B cell (primary cell): ENCODE data around the gene HRC. TPM values are rescaled to one million over a fixed set of nuclear protein-coding genes. Genes with fewer than 3 reads are reported as not detected.
A peak's percentile ranks its signal among the peaks of the same experiment; 100 is the strongest.

Experiments
- ATAC-seq: fragments of 200-7000 bp; cut with Tn5 transposase; one replicate; pipeline ENCODE4 v1.10.0; 2021; ENCODE audit warnings: low read depth, mild to moderate bottlenecking, moderate number of reproducible peaks, moderate library complexity
- CTCF ChIA-PET: fragments of 350-600 bp; sonication (Branson Sonifier 250); formaldehyde crosslinking; loops from one replicate; lab custom pipeline; 2021; ENCODE audit warnings: antibody characterized with exemption, inconsistent platforms; lab: Charles Lee
- POLR2A ChIA-PET: fragments of 350-600 bp; sonication (Branson Sonifier 250); formaldehyde crosslinking; loops from one replicate; lab custom pipeline; 2021; ENCODE audit warnings: antibody characterized with exemption; lab: Charles Lee
- DNase-seq: peaks from one replicate; pipeline ENCODE4 v3.0.0; 2013
- H2AFZ ChIP-seq: 2 replicates; pipeline ENCODE4 v1.6.1; 2012; ENCODE audit warnings: mild to moderate bottlenecking, low read depth, low read length; ENCODE audit not compliant: insufficient read depth, poor library complexity, severe bottlenecking
- H3K27ac ChIP-seq, 2 donors: 1 replicate in 1 of 2; 2 replicates in 1 of 2; pipeline ENCODE4 v1.5.1; 2012 to 2013; ENCODE audit warnings: low read length in 2 of 2, mild to moderate bottlenecking in 2 of 2, moderate library complexity in 1 of 2
- H3K27me3 ChIP-seq, 4 experiments: fragments of 200-600 bp in 1 of 4; sonication (generic) in 1 of 4; replicated peaks in 1 of 4; 1 replicate in 2 of 4; 2 replicates in 2 of 4; pipeline versions ENCODE4 v1.6.1 to v1.7.0; 2013 to 2016; ENCODE audit warnings: low read length in 3 of 4, mild to moderate bottlenecking in 2 of 4, mixed read lengths in 1 of 4, moderate library complexity in 1 of 4; ENCODE audit not compliant: insufficient read depth in 4 of 4, control insufficient read depth in 3 of 4; ENCODE audit errors: control extremely low read depth in 1 of 4
- H3K36me3 ChIP-seq, 2 experiments: replicated peaks in 1 of 2; 1 replicate in 1 of 2; 2 replicates in 1 of 2; pipeline versions ENCODE4 v1.6.1 to v1.7.1; 2013; ENCODE audit warnings: low read length in 1 of 2; ENCODE audit not compliant: insufficient read depth in 2 of 2, control insufficient read depth in 1 of 2; ENCODE audit errors: control extremely low read depth in 1 of 2, extremely low read depth in 1 of 2
- H3K4me1 ChIP-seq, 2 donors: fragments of 200-600 bp in 1 of 2; sonication (generic) in 1 of 2; 1 replicate in 1 of 2; 2 replicates in 1 of 2; pipeline versions ENCODE4 v1.5.1 to v1.6.1; 2013 to 2017; ENCODE audit warnings: low read length in 2 of 2; ENCODE audit not compliant: control insufficient read depth in 2 of 2, insufficient read depth in 2 of 2
- H3K4me2 ChIP-seq: replicated peaks from 2 replicates; pipeline ENCODE3; 2012; ENCODE audit warnings: mild to moderate bottlenecking, low read depth, low read length; ENCODE audit not compliant: poor library complexity, severe bottlenecking
- H3K4me3 ChIP-seq, 5 experiments: fragments of 200-600 bp in 1 of 5; sonication (generic) in 1 of 5; 1 replicate in 3 of 5; 2 replicates in 2 of 5; pipeline versions ENCODE4 v1.5.1 to v1.7.0; 2011 to 2016; ENCODE audit warnings: low read length in 4 of 5, mild to moderate bottlenecking in 4 of 5, low read depth in 2 of 5, control low read depth in 1 of 5, moderate library complexity in 1 of 5; ENCODE audit not compliant: insufficient read depth in 1 of 5; ENCODE audit errors: control extremely low read depth in 1 of 5, extremely low read depth in 1 of 5
- H3K79me2 ChIP-seq: fragments of 200-600 bp; sonication (generic); one replicate; pipeline ENCODE4 v1.6.0; 2016; ENCODE audit warnings: low read length; ENCODE audit not compliant: control insufficient read depth, insufficient read depth
- H3K9ac ChIP-seq: fragments of 200-600 bp; sonication (generic); 2 replicates; pipeline ENCODE4 v1.6.1; 2017; ENCODE audit warnings: mild to moderate bottlenecking, low read length, moderate library complexity
- H3K9me3 ChIP-seq, 3 donors: one replicate each; pipeline versions ENCODE4 v1.6.1 to v1.7.1; 2013; ENCODE audit warnings: low read length in 2 of 3; ENCODE audit not compliant: control insufficient read depth in 2 of 3, insufficient read depth in 1 of 3; ENCODE audit errors: control extremely low read depth in 1 of 3
- H4K20me1 ChIP-seq: 2 replicates; pipeline ENCODE4 v1.6.0; 2012; ENCODE audit warnings: mild to moderate bottlenecking, low read length; ENCODE audit not compliant: insufficient read depth, control insufficient read depth, poor library complexity, severe bottlenecking
- H3K27ac Mint-ChIP-seq: one replicate; pipeline ENCODE4 v1.8.0; 2021; ENCODE audit warnings: mixed read lengths
- H3K27me3 Mint-ChIP-seq: one replicate; pipeline ENCODE4 v1.8.0; 2021; ENCODE audit warnings: mixed read lengths
- H3K4me1 Mint-ChIP-seq: one replicate; pipeline ENCODE4 v1.8.0; 2021; ENCODE audit warnings: mixed read lengths
- H3K4me3 Mint-ChIP-seq: one replicate; pipeline ENCODE4 v1.8.0; 2021; ENCODE audit warnings: mixed read lengths
- H3K9me3 Mint-ChIP-seq: one replicate; pipeline ENCODE4 v1.8.0; 2022; ENCODE audit warnings: mixed read lengths; ENCODE audit not compliant: insufficient read depth
- CTCF ChIP-seq: fragments of 200-600 bp; IDR thresholded peaks from one replicate; pipeline ENCODE4 v1.8.0; 2022; ENCODE audit warnings: antibody characterized with exemption, mild to moderate bottlenecking
- EZH2 ChIP-seq: IDR thresholded peaks from 2 replicates; pipeline ENCODE4 v1.6.1; 2012; ENCODE audit warnings: borderline replicate concordance, low read depth, mild to moderate bottlenecking, moderate library complexity, low read length; ENCODE audit not compliant: insufficient read depth, poor library complexity, severe bottlenecking
- WGBS: methylation state at CpG from one replicate; pipeline ENCODE4 v1.1.5; 2013; ENCODE audit warnings: missing lambda C conversion rate; ENCODE audit not compliant: insufficient coverage; 5-methylcytosine and 5-hydroxymethylcytosine counted together
- intact Hi-C: fragments of 100-400 bp; cut with micrococcal nuclease; formaldehyde crosslinking; loops from one replicate; pipeline ENCODE4 v1.10.0; 2022
- polyA plus RNA-seq: library from polyadenylated mRNA; depleted of rRNA; stranded (reverse); fragments of >200 nt; gene quantifications from 2 replicates; pipeline ENCODE4 v1.2.3, GENCODE V29; 2012
- total RNA-seq, 2 donors: library from RNA; stranded (reverse); fragments of 120-200 nt in 1 of 2; gene quantifications; 1 replicate in 1 of 2; 2 replicates in 1 of 2; pipeline versions ENCODE4 v1.2.3 to v1.2.4, GENCODE V29; 2013 to 2022

The HRC gene
- total and polyA plus RNA-seq, 2 donors (not counting 1 experiment from before 2014, with no cell fraction given): not detected

DNA sequence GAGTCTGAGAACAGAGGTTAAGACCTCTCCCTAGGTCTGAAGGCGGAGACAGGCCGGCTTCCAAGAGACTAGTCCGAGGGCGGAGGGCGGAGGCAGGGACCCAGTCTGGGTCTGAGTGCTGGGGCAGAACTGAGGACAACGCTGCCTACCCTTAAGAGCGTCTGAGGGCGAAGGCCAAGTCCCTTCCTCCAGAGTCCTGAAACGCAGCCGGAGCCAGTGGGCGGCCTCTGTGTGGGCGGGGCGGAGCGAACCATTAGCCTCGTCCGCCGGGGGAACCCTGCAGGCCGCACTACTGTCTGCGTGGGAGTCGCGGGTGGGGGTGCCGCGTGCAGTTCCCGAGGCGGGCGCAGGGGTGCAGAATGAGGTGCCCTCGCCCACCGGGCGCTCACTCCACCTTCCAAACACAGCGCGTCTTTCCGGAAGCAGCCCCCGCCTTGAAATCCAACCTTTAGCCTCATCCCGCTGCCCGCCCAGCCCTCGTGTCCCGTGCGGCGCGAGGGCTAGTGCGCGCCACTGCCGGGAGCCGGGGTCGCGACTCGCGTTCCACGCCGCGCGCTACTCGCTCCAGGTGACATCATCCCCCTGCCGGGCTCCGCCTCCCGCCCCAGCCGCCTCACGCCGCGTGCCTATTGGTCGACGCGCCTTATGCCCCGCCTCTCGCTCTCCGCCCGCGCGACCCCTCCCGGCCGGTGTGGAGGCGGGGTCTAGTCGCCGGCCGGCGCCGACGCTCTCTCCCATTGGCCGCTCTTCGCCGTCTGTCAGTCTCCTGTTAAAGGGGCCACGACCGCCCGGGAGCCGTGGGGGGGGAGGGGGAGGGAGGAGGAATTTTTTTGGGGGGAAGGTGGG is 36.4 kb downstream of the HRC start, which contains the start of gene C19orf73:
Gene C19orf73, minus strand, starts transcription at position 579 of the 846 bp plus-strand sequence. Its CDS starts 121 bp downstream, at position 458.
- H4K20me1 ChIP-seq: no peaks in the 10 kb centered on the region
- H3K79me2 ChIP-seq: no peaks in the 10 kb centered on the region
- Mint-ChIP-seq H3K4me1 (peaks cover 41% of the 10 kb centered on the region), H3K27ac (peak within 1 kb of the TSS; percentile 93), H3K27me3 (peaks cover 6% of the 10 kb centered on the region), H3K9me3 (no peaks in the 10 kb centered on the region), H3K4me3 (peak within 1 kb of the TSS; percentile 90)
- H3K27me3 ChIP-seq: peaks cover 0 to 11% (median 2%) of the 10 kb centered on the region in 4 experiments
- peak within 1 kb of the TSS; percentile 39 to 88 (median 62) for H3K4me3 ChIP-seq
- H3K9me3 ChIP-seq: no peaks in the 10 kb centered on the region
- peak within 1 kb of the TSS; percentile 91 for H3K4me2 ChIP-seq
- DNase-seq: peak; percentile 99
- TF ChIP-seq CTCF (peak; percentile 53), EZH2 (no peak)
- peak within 1 kb of the TSS; percentile 93 to 95 for H3K27ac ChIP-seq
- H3K4me1 ChIP-seq: peaks cover 22 to 33% of the 10 kb centered on the region in 2 donors
- CTCF ChIA-PET: interaction anchor here (1.0 to 5.6 kb wide), 4 partner anchors 12 to 323 kb away, joined by 3 to 33 read pairs (median 4); no protein-coding TSS in a partner anchor
- peak within 1 kb of the TSS; percentile 88 for H2AFZ ChIP-seq
- POLR2A ChIA-PET: interaction anchor here (1.5 kb wide), 1 partner anchor 9 kb away, joined by 9 read pairs; no protein-coding TSS in a partner anchor
- peak; percentile 81 for ATAC-seq
- under 1% methylated on average over 85 of the region's 85 CpGs for WGBS
- peak within 1 kb of the TSS; percentile 85 for H3K9ac ChIP-seq
- H3K36me3 ChIP-seq: no peaks in the 10 kb centered on the region
- intact Hi-C loops: loop anchor here (1.0 to 10.0 kb wide), 6 partner anchors 10 to 699 kb away; partner anchors contain the start of genes DBP, GYS1, MED25 and PRMT1
